GM20000 (cell line): ENCODE results near the gene CCSER2.
A peak's percentile ranks its signal among the peaks of the same experiment; 100 is the strongest.

Experiments used
- DNase-seq: peaks from one replicate; pipeline ENCODE4 v3.0.0; 2012; ENCODE audit warnings: low spot score
- CTCF ChIP-seq: IDR thresholded peaks from 2 replicates; pipeline ENCODE4 v1.5.1; 2012; ENCODE audit warnings: mild to moderate bottlenecking, control low read depth; ENCODE audit errors: extremely low read depth, missing control alignments

CCSER2 gene

GRCh38 chr10:84545651-84546050 is 217.3 kb downstream of the CCSER2 start:
- TF ChIP-seq CTCF: no peak

GRCh38 chr10:84546609-84547008 is 218.2 kb downstream of the CCSER2 start:
- no peak for TF ChIP-seq CTCF
- DNase-seq: no peak

More at GRCh38 chr10:84545651-84546050, 217.3 kb downstream of the CCSER2 start:
- no peak for DNase-seq

- no peak for DNase-seq
- TF ChIP-seq CTCF: no peak
These were observed 219.2 kb downstream of the CCSER2 start for GRCh38 chr10:84547616-84548015.

GRCh38 chr10:84548869-84549268 is 220.5 kb downstream of the CCSER2 start:
- peak; percentile 22 for TF ChIP-seq CTCF
- no peak for DNase-seq

GRCh38 chr10:84549368-84550165 is 221.2 kb downstream of the CCSER2 start:
- no peak for TF ChIP-seq CTCF
- DNase-seq: no peak

- TF ChIP-seq CTCF: no peak
- DNase-seq: no peak
These were observed 222.5 kb downstream of the CCSER2 start for GRCh38 chr10:84550756-84551436.

GRCh38 chr10:84551437-84552120 is 223.2 kb downstream of the CCSER2 start:
- no peak for TF ChIP-seq CTCF
- no peak for DNase-seq
